ENCODE measurements around the gene MLEC.

- TF ChIP-seq CTCF (IDR thresholded peaks at IDR 0.05) (no peak), ZFX (IDR thresholded peaks at IDR 0.05; ENCODE audit: borderline replicate concordance) (no peak)
These were observed 48.2 kb downstream of the MLEC start for GRCh38 chr12:120735181-120735580.

Measured in 22Rv1 (cell line).